Cardiac fibroblast (primary cell): Measurements from ENCODE around the gene ZNF213.

ENCODE experiments used
- DNase-seq, 2 donors: peaks; one replicate each; pipeline versions ENCODE4 v3.0.0 to v3.0.0-alpha.2; 2010; ENCODE audit warnings: low read depth in 2 of 2
- H3K4me3 ChIP-seq, 2 donors: replicated peaks in 1 of 2; 1 replicate in 1 of 2; 2 replicates in 1 of 2; pipeline ENCODE4 v1.5.1; 2011; ENCODE audit warnings: low read depth in 2 of 2, low read length in 2 of 2, mild to moderate bottlenecking in 2 of 2, moderate library complexity in 1 of 2
- CTCF ChIP-seq: IDR thresholded peaks from one replicate; pipeline ENCODE4 v1.5.1; 2011; ENCODE audit warnings: low read depth, mild to moderate bottlenecking, low read length, inconsistent platforms

The ZNF213 gene

GRCh38 chr16:3134338-3135125 lies at the start of gene ZNF213:
Gene ZNF213, plus strand, starts transcription at chr16:3135029. Its CDS starts 2,252 bp downstream, at chr16:3137281.
- peak within 1 kb of the TSS; percentile 100 for H3K4me3 ChIP-seq
- peak; percentile 98 for DNase-seq
- TF ChIP-seq CTCF = no peak

- no peak for TF ChIP-seq CTCF
- H3K4me3 ChIP-seq = no peak overlapping the region
- no peak for DNase-seq
These were observed 48.8 kb upstream of the ZNF213 start for GRCh38 chr16:3085868-3086595.

- DNase-seq = peak in 1 of 2 donors; percentile 7
- no peak overlapping the region for H3K4me3 ChIP-seq
- TF ChIP-seq CTCF = no peak
These were observed 48.1 kb upstream of the ZNF213 start for GRCh38 chr16:3086596-3087242.

- DNase-seq = peak in 1 of 2 donors; percentile 32
- H3K4me3 ChIP-seq = no peak overlapping the region
- peak; percentile 44 for TF ChIP-seq CTCF
These were observed 47.3 kb upstream of the ZNF213 start for GRCh38 chr16:3087243-3088235.

- no peak for TF ChIP-seq CTCF
- no peak overlapping the region for H3K4me3 ChIP-seq
- DNase-seq = no peak
These were observed 46.4 kb upstream of the ZNF213 start for GRCh38 chr16:3088450-3088849.
